Gastrocnemius medialis (tissue), 4 donors: ENCODE data around the gene EPYC. TPM values are rescaled to one million over a fixed set of nuclear protein-coding genes. Genes with fewer than 3 reads are reported as not detected.

Experiments used
- ATAC-seq, 2 donors: fragments of 150-250 bp; one replicate each; pipeline ENCODE4 v1.9.1; 2016
- DNase-seq, 2 donors: peaks; one replicate each; pipeline ENCODE4 v3.0.0-alpha.2; 2019
- H3K27ac ChIP-seq, 4 donors: fragments of 200-600 bp; sonication (generic); 1 replicate in 1 of 4; 2 replicates in 3 of 4; pipeline ENCODE4 v1.5.1; 2016 to 2018; ENCODE audit warnings: mild to moderate bottlenecking in 2 of 4, moderate library complexity in 1 of 4
- H3K27me3 ChIP-seq, 3 donors: fragments of 200-600 bp; sonication (generic) in 2 of 3; 1 replicate in 1 of 3; 2 replicates in 2 of 3; pipeline versions ENCODE4 v1.5.1 to v1.6.0; 2016 to 2019; ENCODE audit warnings: mild to moderate bottlenecking in 1 of 3, moderate library complexity in 1 of 3
- H3K36me3 ChIP-seq, 2 donors: fragments of 200-600 bp; sonication (generic) in 1 of 2; one replicate each; pipeline ENCODE4 v1.5.1; 2017 to 2018
- H3K4me1 ChIP-seq, 2 donors: fragments of 200-600 bp; sonication (generic) in 1 of 2; one replicate each; pipeline ENCODE4 v1.5.1; 2016 to 2017; ENCODE audit warnings: mild to moderate bottlenecking in 2 of 2
- H3K4me3 ChIP-seq, 4 donors: fragments of 200-600 bp; sonication (generic) in 3 of 4; 1 replicate in 1 of 4; 2 replicates in 3 of 4; pipeline ENCODE4 v1.5.1; 2016 to 2019; ENCODE audit warnings: mild to moderate bottlenecking in 2 of 4
- H3K9me3 ChIP-seq, 3 donors: fragments of 200-600 bp; sonication (generic) in 2 of 3; 1 replicate in 1 of 3; 2 replicates in 2 of 3; pipeline ENCODE4 v1.5.1; 2016 to 2019
- POLR2A ChIP-seq, 2 donors: fragments of 450-650 bp; IDR thresholded peaks; one replicate each; pipeline ENCODE4 v1.6.1; 2017; ENCODE audit warnings: antibody characterized with exemption in 2 of 2, mild to moderate bottlenecking in 2 of 2, moderate library complexity in 2 of 2
- in situ Hi-C, 4 donors: fragments of 200-750 bp; cut with MboI; loops; one replicate each; pipeline versions ENCODE4 v1.15.0 to v1.8.0; 2017; ENCODE audit warnings: low sequenced_read_pairs in 4 of 4
- intact Hi-C: fragments of 100-400 bp; cut with DNase I; formaldehyde crosslinking; loops from one replicate; pipeline ENCODE4 v1.15.1; 2023; ENCODE audit warnings: low total_unique reads
- total RNA-seq, 4 donors: library from RNA; depleted of rRNA; stranded (reverse); fragments of >200 nt; gene quantifications; one replicate each; pipeline versions ENCODE4 v1.1.0 to v1.2.3, GENCODE V29; 2016
- TF ChIP-seq, protein P1 (sequence below), 5 experiments: fragments of 450-650 bp in 3 of 5; fragments of 200-600 bp in 2 of 5; sonication (generic) in 2 of 5; IDR thresholded peaks in 4 of 5; conservative IDR thresholded peaks in 1 of 5; 1 replicate in 4 of 5; 2 replicates in 1 of 5; pipeline ENCODE4 v1.5.1; 2016 to 2019; ENCODE audit warnings: antibody characterized with exemption in 5 of 5, mild to moderate bottlenecking in 3 of 5, moderate library complexity in 3 of 5

Gene EPYC
- total RNA-seq, 4 donors from 2014 or later = not detected

DNA sequence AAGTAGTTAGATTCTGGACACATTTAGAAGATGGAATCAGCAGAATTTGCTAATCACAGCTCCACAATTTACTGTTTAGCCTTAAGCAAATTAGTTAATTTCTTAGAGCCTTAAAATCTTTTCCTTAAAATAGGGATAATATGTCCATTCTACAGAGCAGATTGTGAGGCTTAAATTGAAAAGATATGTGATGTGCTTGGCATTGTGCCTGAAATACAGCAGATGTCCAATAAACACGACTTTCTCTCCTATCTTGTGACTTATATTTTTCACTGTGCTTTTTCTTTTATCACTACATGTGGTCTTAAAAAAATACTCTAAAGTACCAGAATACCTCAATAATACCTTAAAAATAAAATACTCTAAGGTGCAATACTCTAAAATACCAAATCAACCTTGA is 80.4 kb downstream of the EPYC start:
- intact Hi-C loops (no loop called here), in situ Hi-C loops (no loop called here)
- ATAC-seq = no peak

DNA sequence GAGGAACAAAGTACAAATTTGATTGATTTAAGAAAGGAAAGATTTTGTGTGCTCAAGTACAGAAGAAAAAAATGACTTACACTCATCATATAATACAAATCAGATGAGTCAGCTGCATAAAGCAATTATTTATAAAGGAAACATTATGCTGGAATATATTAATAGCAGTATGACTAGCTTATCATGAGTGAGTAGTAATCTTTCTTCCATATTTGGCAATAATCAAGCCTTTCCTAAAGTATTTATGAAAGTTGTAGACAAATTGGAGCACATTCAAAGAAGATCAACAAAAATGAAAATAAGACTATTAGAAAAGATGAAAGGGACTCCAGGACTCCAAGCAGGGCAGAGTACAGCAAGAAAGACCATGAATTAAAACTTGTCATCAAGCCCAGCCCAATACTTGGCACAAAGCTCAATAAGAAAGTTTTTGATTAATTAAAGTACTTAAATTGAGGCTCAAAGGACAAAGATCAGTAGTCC is 82.6 kb downstream of the EPYC start:
- Histone ChIP-seq H3K4me1 (no peaks in the 10 kb centered on the region), H3K27ac (no peak overlapping the region), H3K4me3 (no peak overlapping the region), H3K9me3 (no peaks in the 10 kb centered on the region), H3K27me3 (no peaks in the 10 kb centered on the region), H3K36me3 (no peaks in the 10 kb centered on the region)
- in situ Hi-C loops (no loop called here), intact Hi-C loops (no loop called here)
- TF ChIP-seq, protein P1, sequence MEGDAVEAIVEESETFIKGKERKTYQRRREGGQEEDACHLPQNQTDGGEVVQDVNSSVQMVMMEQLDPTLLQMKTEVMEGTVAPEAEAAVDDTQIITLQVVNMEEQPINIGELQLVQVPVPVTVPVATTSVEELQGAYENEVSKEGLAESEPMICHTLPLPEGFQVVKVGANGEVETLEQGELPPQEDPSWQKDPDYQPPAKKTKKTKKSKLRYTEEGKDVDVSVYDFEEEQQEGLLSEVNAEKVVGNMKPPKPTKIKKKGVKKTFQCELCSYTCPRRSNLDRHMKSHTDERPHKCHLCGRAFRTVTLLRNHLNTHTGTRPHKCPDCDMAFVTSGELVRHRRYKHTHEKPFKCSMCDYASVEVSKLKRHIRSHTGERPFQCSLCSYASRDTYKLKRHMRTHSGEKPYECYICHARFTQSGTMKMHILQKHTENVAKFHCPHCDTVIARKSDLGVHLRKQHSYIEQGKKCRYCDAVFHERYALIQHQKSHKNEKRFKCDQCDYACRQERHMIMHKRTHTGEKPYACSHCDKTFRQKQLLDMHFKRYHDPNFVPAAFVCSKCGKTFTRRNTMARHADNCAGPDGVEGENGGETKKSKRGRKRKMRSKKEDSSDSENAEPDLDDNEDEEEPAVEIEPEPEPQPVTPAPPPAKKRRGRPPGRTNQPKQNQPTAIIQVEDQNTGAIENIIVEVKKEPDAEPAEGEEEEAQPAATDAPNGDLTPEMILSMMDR (IDR thresholded peaks at IDR 0.05 in 4 of 5, conservative IDR thresholded peaks at IDR 0.05 in 1 of 5) = no peak
- TF ChIP-seq POLR2A (IDR thresholded peaks at IDR 0.05) = no peak
- DNase-seq (no peak), ATAC-seq (no peak)

More for the DNA sequence above, 80.4 kb downstream of the EPYC start:
- Histone ChIP-seq H3K36me3 (no peaks in the 10 kb centered on the region), H3K4me3 (no peak overlapping the region), H3K4me1 (no peaks in the 10 kb centered on the region), H3K9me3 (no peaks in the 10 kb centered on the region), H3K27me3 (no peaks in the 10 kb centered on the region), H3K27ac (no peak overlapping the region)
- no peak for DNase-seq
- TF ChIP-seq POLR2A (IDR thresholded peaks at IDR 0.05) = no peak

DNA sequence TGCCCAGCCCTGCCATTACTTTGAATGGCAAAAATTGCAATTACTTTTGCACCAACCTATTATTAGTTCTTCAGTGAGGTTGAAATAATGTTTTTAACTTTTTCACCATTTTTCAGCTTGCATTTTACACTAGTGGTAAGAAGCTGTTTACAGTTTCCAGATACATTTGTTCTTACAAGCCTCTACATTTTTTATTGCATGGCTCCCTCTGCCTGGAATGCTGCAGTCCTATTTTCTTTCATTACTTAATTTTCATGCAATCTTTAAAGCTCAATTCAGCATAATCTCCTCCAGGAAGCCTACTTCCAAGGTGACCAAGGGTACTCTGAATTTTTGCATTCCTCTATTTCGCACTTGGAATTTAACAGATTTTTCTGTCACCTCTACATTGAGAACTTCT is 83.2 kb downstream of the EPYC start:
- intact Hi-C loops (no loop called here), in situ Hi-C loops (no loop called here)
- H3K9me3 ChIP-seq = no peaks in the 10 kb centered on the region
- no peaks in the 10 kb centered on the region for H3K36me3 ChIP-seq
- H3K4me3 ChIP-seq = no peak overlapping the region
- TF ChIP-seq POLR2A (IDR thresholded peaks at IDR 0.05) = no peak
- TF ChIP-seq, protein P1 (IDR thresholded peaks at IDR 0.05 in 4 of 5, conservative IDR thresholded peaks at IDR 0.05 in 1 of 5) = no peak
- no peaks in the 10 kb centered on the region for H3K27me3 ChIP-seq
- DNase-seq = no peak
- H3K27ac ChIP-seq = no peak overlapping the region
- no peak for ATAC-seq
- no peaks in the 10 kb centered on the region for H3K4me1 ChIP-seq

DNA sequence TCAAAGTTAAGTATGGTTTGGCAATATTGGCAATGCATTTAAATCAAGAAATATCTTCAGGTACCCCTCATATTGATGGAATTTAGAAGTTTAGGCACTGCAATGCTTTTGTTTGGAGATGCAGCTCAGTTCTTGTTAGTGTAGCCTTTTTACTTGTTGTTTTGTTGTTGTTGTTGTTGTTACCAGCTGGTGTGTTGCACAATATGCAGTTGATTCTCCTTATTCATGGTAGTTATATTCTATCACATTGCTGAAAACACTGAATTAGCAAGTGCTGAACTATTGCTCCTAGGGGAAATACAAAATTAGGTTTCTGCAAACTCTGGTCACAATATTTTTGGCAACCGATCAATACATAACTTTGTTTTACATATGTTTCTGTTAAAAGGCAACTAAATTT is 84.5 kb downstream of the EPYC start:
- H3K4me3 ChIP-seq = no peak overlapping the region
- TF ChIP-seq, protein P1 (IDR thresholded peaks at IDR 0.05 in 4 of 5, conservative IDR thresholded peaks at IDR 0.05 in 1 of 5) = no peak
- no peak for TF ChIP-seq POLR2A (IDR thresholded peaks at IDR 0.05)
- H3K36me3 ChIP-seq = no peaks in the 10 kb centered on the region
- no peak for ATAC-seq
- no peak for DNase-seq
- H3K27ac ChIP-seq = no peak overlapping the region
- H3K4me1 ChIP-seq = no peaks in the 10 kb centered on the region
- no peaks in the 10 kb centered on the region for H3K9me3 ChIP-seq
- in situ Hi-C loops (no loop called here), intact Hi-C loops (no loop called here)
- H3K27me3 ChIP-seq = no peaks in the 10 kb centered on the region

DNA sequence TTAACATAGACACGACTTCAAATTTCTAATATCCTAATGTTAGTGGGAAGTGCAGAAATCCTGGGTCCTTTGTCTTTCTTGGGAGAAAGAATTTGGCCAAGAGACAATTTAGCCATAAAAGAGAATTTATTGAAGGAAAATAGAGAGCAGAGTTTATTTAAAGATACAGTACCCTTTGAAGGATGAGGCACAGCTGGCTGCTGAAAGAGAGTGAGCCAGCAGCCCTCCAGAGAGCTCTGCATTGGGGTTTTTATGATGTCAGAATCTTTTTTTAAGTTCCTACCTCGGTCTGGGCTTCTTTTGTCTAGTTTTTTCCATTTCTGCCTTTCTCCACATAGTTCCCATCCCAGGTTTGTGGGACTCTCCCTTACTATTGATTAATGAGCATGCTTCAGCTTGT is 87.3 kb downstream of the EPYC start:
- Histone ChIP-seq H3K4me1 (no peaks in the 10 kb centered on the region), H3K9me3 (no peaks in the 10 kb centered on the region), H3K36me3 (no peaks in the 10 kb centered on the region), H3K27me3 (no peaks in the 10 kb centered on the region), H3K4me3 (no peak overlapping the region), H3K27ac (no peak overlapping the region)
- intact Hi-C loops = no loop called here
- in situ Hi-C loops = no loop called here
- no peak for ATAC-seq
- TF ChIP-seq POLR2A (IDR thresholded peaks at IDR 0.05) = no peak
- TF ChIP-seq, protein P1 (IDR thresholded peaks at IDR 0.05 in 4 of 5, conservative IDR thresholded peaks at IDR 0.05 in 1 of 5) = no peak
- no peak for DNase-seq
